ENCODE measurements around the gene OR2T35. TPM values are rescaled to one million over a fixed set of nuclear protein-coding genes. Genes with fewer than 3 reads are reported as not detected.

Gene OR2T35
- total RNA-seq, 1 donor from 2014 or later: 1.6 TPM

DNA sequence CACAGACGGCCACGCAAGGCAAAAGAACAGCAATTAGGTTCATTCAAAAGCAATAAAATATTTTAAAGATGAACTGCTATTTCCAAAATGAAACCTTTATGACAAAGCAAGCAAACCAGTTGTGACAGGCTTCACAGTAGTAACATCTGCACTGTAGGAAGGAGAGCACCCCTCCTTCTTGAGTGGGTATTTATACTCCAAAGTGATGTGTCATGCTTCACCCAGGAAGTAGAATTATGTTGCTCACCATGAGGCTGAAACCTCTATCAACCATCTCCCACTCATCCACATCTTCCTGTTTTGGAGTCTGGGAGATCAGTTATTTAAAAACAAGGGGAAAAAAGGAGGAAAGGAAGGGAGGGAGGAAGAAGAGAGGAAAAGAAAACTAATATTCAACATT is 48.5 kb downstream of the OR2T35 start:
- intact Hi-C loops (cut with micrococcal nuclease): no loop called here
- ATAC-seq (ENCODE audit: low read depth): no peak
- H3K9me3 Mint-ChIP-seq: no peaks in the 10 kb centered on the region
- no peak overlapping the region for H3K4me3 Mint-ChIP-seq
- DNase-seq: no peak
- ChIA-PET CTCF (no interaction called here), POLR2A (no interaction called here)
- no peaks in the 10 kb centered on the region for H3K27me3 Mint-ChIP-seq
- H3K4me1 Mint-ChIP-seq: peaks cover 2% of the 10 kb centered on the region
- H3K27ac Mint-ChIP-seq: no peak overlapping the region
- TF ChIP-seq, protein P1, sequence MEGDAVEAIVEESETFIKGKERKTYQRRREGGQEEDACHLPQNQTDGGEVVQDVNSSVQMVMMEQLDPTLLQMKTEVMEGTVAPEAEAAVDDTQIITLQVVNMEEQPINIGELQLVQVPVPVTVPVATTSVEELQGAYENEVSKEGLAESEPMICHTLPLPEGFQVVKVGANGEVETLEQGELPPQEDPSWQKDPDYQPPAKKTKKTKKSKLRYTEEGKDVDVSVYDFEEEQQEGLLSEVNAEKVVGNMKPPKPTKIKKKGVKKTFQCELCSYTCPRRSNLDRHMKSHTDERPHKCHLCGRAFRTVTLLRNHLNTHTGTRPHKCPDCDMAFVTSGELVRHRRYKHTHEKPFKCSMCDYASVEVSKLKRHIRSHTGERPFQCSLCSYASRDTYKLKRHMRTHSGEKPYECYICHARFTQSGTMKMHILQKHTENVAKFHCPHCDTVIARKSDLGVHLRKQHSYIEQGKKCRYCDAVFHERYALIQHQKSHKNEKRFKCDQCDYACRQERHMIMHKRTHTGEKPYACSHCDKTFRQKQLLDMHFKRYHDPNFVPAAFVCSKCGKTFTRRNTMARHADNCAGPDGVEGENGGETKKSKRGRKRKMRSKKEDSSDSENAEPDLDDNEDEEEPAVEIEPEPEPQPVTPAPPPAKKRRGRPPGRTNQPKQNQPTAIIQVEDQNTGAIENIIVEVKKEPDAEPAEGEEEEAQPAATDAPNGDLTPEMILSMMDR (IDR thresholded peaks at IDR 0.05): no peak
- no peaks in the 10 kb centered on the region for H3K36me3 Mint-ChIP-seq (ENCODE audit: low read depth)

DNA sequence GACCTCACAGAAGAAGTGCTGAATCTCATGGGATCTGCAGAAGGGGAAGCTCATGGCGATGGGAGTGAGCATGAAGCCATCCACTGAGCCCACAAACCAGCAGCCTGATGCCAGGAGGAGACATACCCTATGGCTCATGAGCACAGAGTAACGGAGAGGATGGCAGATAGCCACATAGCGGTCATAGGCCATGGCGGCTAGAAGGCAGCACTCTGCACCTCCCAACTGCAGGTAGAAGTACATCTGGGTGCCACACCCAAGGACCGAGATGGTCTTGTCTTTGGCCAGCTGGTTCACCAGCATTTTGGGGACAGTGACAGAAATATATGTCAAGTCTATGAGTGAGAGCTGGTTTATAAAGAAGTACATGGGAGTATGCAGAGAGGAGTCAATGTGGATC is 51.9 kb downstream of the OR2T35 start:
- H3K27ac Mint-ChIP-seq: no peak overlapping the region
- ATAC-seq (ENCODE audit: low read depth) (no peak), DNase-seq (no peak)
- POLR2A ChIA-PET: no interaction called here
- H3K36me3 Mint-ChIP-seq (ENCODE audit: low read depth): no peaks in the 10 kb centered on the region
- H3K4me3 Mint-ChIP-seq: no peak overlapping the region
- no peaks in the 10 kb centered on the region for H3K27me3 Mint-ChIP-seq
- CTCF ChIA-PET: no interaction called here
- TF ChIP-seq, protein P1 (IDR thresholded peaks at IDR 0.05): no peak
- peaks cover 5% of the 10 kb centered on the region for H3K4me1 Mint-ChIP-seq
- intact Hi-C loops (cut with micrococcal nuclease): no loop called here
- H3K9me3 Mint-ChIP-seq: no peaks in the 10 kb centered on the region

DNA sequence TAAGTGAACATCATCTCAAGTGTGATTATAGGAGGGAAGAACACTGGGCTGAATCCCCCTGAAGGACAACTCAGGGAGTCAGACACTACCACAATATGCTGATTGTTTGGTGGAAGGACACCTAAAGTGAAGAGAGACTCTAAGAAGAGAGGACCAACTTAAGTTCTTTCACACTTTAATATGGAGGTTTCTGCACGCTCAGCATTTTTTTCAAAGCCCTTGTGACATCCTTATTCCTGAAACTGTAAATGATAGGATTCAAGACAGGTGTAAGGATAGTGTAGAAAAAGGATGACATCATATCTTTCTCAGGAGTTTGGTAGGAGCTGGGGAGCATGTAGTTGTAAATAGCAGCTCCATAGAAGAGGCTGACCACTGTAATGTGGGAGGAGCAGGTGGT is 52.4 kb downstream of the OR2T35 start:
- H3K27ac Mint-ChIP-seq: no peak overlapping the region
- ATAC-seq (ENCODE audit: low read depth) (no peak), DNase-seq (no peak)
- H3K9me3 Mint-ChIP-seq: no peaks in the 10 kb centered on the region
- H3K36me3 Mint-ChIP-seq (ENCODE audit: low read depth): no peaks in the 10 kb centered on the region
- peaks cover 5% of the 10 kb centered on the region for H3K4me1 Mint-ChIP-seq
- ChIA-PET POLR2A (no interaction called here), CTCF (no interaction called here)
- H3K4me3 Mint-ChIP-seq: no peak overlapping the region
- intact Hi-C loops (cut with micrococcal nuclease): no loop called here
- no peaks in the 10 kb centered on the region for H3K27me3 Mint-ChIP-seq
- TF ChIP-seq, protein P1 (IDR thresholded peaks at IDR 0.05): no peak

DNA sequence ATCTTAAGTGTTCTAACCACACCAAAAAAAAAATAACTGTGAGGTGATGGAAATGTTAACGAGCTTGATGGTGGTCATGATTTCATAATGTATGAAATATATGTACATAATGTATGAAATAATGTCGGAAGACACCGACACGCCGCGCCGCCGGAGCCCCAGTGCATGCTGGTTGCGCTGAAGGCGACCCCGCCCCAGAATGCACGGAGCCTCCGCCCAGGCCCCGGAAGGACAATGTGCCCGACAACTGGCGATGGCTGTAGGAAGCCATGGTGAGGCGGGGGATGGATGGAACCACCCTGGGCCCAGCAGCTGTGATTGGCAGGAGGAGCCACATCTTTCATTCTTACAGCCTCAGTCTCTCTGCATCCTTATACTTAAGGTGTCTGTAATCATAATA is 55.0 kb downstream of the OR2T35 start:
- no peak overlapping the region for H3K4me3 Mint-ChIP-seq
- H3K36me3 Mint-ChIP-seq (ENCODE audit: low read depth): no peaks in the 10 kb centered on the region
- intact Hi-C loops (cut with micrococcal nuclease): no loop called here
- H3K9me3 Mint-ChIP-seq: no peaks in the 10 kb centered on the region
- ChIA-PET POLR2A (no interaction called here), CTCF (no interaction called here)
- H3K27ac Mint-ChIP-seq: no peak overlapping the region
- ATAC-seq (ENCODE audit: low read depth) (no peak), DNase-seq (no peak)
- H3K4me1 Mint-ChIP-seq: peaks cover 3% of the 10 kb centered on the region
- TF ChIP-seq, protein P1 (IDR thresholded peaks at IDR 0.05): no peak
- H3K27me3 Mint-ChIP-seq: no peaks in the 10 kb centered on the region

DNA sequence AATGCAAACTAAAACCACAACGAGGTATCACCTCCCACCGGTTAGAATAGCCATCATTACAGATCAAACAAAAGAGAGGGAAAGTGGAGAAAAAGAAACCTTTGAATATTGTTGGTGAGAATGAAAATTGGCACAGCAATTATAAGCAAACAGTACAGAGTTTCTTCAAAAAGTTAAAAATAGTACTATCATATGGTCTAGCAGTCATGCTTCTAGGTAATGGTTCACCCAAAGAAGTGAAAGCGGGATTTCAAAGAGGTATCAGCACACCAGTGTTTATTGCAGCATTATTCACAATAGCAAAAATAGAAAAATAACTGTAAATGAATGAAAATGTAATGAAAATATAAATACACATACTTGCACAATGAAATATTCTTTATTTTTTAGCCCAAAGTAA is 55.7 kb downstream of the OR2T35 start:
- Mint-ChIP-seq H3K4me3 (no peak overlapping the region), H3K27me3 (peaks cover 2% of the 10 kb centered on the region), H3K9me3 (no peaks in the 10 kb centered on the region), H3K27ac (no peak overlapping the region), H3K4me1 (peaks cover 3% of the 10 kb centered on the region), H3K36me3 (ENCODE audit: low read depth) (no peaks in the 10 kb centered on the region)
- ChIA-PET POLR2A (no interaction called here), CTCF (no interaction called here)
- ATAC-seq (ENCODE audit: low read depth) (no peak), DNase-seq (no peak)
- intact Hi-C loops (cut with micrococcal nuclease): no loop called here
- TF ChIP-seq, protein P1 (IDR thresholded peaks at IDR 0.05): no peak

Other genes with a start within 250 kb of the OR2T35 start
- gene OR2T1, start 242.2 kb downstream of the OR2T35 start, total RNA-seq: not detected in 2 replicates
- gene OR2T2, start 199.6 kb downstream of the OR2T35 start, total RNA-seq: 3.2 and 4.1 TPM in 2 replicates
- 1.00 and 1.5 TPM in 2 replicates for gene OR2T3, start 171.9 kb downstream of the OR2T35 start, total RNA-seq
- gene OR2T5, start 156.7 kb downstream of the OR2T35 start, total RNA-seq: not detected in 2 replicates
- 0.59 and 1.00 TPM in 2 replicates for gene OR2G6, start 137.2 kb downstream of the OR2T35 start, total RNA-seq
- 2.0 and 2.1 TPM in 2 replicates for gene OR2T29, start 82.5 kb downstream of the OR2T35 start, total RNA-seq
- gene OR2T34, start 70.5 kb downstream of the OR2T35 start, total RNA-seq: 0.54 and 0.80 TPM in 2 replicates
- 1.4 and 3.1 TPM in 2 replicates for gene OR2T10, start 47.6 kb downstream of the OR2T35 start, total RNA-seq
- gene OR2T11, start 10.2 kb downstream of the OR2T35 start, total RNA-seq: 1.7 and 4.3 TPM in 2 replicates
- 0.22 TPM in 1 of 2 replicates, not detected in the other for gene OR2T27, start 10.2 kb upstream of the OR2T35 start, total RNA-seq
- not detected in 2 replicates for gene OR14I1, start 57.5 kb upstream of the OR2T35 start, total RNA-seq
- gene LYPD8, start 110.5 kb upstream of the OR2T35 start, total RNA-seq: not detected in 2 replicates
- gene SH3BP5L, start 180.6 kb upstream of the OR2T35 start, total RNA-seq: 26.3 and 27.3 TPM in 2 replicates
- gene ZNF672, start 192.9 kb upstream of the OR2T35 start, total RNA-seq: 47.0 and 52.2 TPM in 2 replicates
- gene ZNF692, start 213.8 kb upstream of the OR2T35 start, total RNA-seq: 36.4 and 40.3 TPM in 2 replicates